GM18505 (cell line): ENCODE results near the gene NFAT5.

Experiments used
- ATAC-seq: cut with Tn5 transposase; IDR thresholded peaks from one replicate; pipeline ENCODE4 v1.9.1; 2021; ENCODE audit not compliant: unreplicated experiment
- POLR2A ChIP-seq: IDR thresholded peaks from 4 replicates; pipeline ENCODE4 v1.6.1; 2011; ENCODE audit warnings: borderline replicate concordance; ENCODE audit not compliant: insufficient read depth, insufficient read length; ENCODE audit errors: extremely low read depth

The NFAT5 gene

DNA sequence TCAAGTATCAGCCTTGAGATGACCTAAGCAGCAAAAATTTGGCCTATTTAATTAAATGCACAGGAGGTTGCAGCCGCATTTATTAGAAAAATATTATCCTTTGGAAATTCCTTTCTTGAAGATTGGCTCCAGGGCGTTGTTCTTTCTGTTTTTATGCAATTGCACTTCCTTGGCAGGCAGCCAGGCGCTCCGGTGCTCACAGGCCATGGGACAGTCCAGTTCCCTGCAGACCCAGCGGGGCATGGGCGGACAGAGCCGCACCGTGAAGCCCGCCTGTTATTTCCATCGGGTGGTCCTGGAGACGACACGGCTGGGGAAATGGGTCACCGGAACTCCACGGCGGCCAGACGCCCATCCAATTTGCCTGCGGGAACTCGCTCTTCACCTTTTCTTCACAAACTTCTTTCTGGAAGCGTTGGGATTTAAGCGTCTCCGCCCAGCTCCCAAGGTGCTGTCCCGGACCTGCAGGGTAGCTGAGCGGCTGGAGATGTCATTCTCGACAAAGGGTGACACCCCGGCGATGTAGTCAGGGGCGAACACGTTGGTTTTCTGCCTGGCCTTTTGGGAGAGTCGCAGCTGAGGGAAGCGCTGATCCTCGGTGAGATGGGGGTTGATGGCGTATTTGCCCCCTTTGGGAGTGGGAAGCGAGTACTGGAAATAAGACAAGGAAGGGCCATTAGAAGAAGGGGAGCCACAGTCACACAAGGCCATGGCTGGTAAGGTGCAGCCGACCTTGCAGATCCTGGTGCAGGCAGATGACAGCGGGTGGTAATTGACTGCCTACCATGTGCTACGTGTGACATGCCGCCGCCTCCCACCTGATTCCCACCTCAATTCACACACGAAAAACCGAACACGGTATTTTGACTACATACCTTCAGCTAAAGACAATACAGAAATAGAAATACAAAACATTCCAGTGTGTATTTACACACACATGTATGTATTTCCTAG is 176.5 kb downstream of the NFAT5 start:
- no peak for ATAC-seq
- TF ChIP-seq POLR2A = no peak

- no peak for TF ChIP-seq POLR2A
- no peak for ATAC-seq
Observed at GRCh38 chr16:69744363-69745231, 178.8 kb downstream of the NFAT5 start.

- no peak for TF ChIP-seq POLR2A
- no peak for ATAC-seq
Observed at GRCh38 chr16:69745232-69745612, 179.5 kb downstream of the NFAT5 start.

DNA sequence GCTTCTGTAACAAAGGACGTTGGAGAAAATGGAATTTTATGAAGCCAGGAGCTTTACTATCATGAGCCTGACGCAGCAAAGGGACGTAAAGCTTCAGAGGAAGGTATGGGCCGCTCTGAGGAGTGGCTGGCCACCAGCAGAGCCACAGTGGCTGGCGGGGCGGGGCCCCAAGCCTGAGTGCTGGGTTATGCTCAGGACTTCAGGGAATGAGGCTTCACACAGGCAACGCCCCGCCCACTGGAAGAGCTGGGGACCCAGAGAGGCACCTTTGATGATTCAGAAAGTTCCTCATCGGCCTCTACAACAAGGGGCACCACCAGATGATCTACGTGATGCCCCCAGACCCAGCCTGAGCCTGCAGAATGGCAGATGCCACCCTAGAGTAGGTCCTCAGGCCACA is 180.2 kb downstream of the NFAT5 start:
- no peak for ATAC-seq

GRCh38 chr16:69747115-69747514 is 181.3 kb downstream of the NFAT5 start:
- ATAC-seq = no peak

More for the DNA sequence above, 180.2 kb downstream of the NFAT5 start:
- no peak for TF ChIP-seq POLR2A

GRCh38 chr16:69748694-69749345 is 183.1 kb downstream of the NFAT5 start:
- ATAC-seq = no peak
- no peak for TF ChIP-seq POLR2A

More at GRCh38 chr16:69747115-69747514, 181.3 kb downstream of the NFAT5 start:
- no peak for TF ChIP-seq POLR2A

- TF ChIP-seq POLR2A = no peak
- ATAC-seq = no peak
Observed at GRCh38 chr16:69754143-69754468, 188.3 kb downstream of the NFAT5 start.
